GDM1 (cell line): ENCODE results near the gene NF2.

ENCODE experiments used
- DNase-seq: peaks from one replicate; lab custom pipeline; 2025; lab: John Stamatoyannopoulos, UW

The NF2 gene

GRCh38 chr22:29668673-29669072 lies 65.2 kb downstream of the NF2 start:
- DNase-seq, result no peak

- no peak for DNase-seq
Observed at GRCh38 chr22:29670626-29671025, 67.2 kb downstream of the NF2 start.

GRCh38 chr22:29673361-29674066 lies 70.1 kb downstream of the NF2 start:
- DNase-seq, result no peak

GRCh38 chr22:29674121-29674520 lies 70.7 kb downstream of the NF2 start:
- DNase-seq, result no peak

DNA sequence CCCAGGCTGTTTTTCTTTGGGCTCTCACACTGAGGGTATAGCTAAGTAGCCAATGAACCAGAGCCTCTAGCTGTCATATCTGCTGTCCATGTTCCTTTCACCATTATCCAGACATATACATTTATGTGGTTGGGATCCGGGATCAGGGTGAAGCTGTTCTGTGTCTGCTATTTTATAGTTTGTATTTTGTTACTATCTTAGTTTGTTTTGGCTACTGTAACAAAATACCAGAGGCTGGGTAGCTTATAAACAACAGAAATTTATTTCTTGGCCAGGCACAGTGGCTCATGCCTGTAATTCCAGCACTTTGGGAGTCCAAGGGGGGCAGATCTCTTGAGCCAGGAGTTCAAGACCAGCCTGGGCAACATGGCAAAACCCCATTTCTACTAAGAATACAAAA lies 75.9 kb downstream of the NF2 start:
- DNase-seq, result no peak

DNA sequence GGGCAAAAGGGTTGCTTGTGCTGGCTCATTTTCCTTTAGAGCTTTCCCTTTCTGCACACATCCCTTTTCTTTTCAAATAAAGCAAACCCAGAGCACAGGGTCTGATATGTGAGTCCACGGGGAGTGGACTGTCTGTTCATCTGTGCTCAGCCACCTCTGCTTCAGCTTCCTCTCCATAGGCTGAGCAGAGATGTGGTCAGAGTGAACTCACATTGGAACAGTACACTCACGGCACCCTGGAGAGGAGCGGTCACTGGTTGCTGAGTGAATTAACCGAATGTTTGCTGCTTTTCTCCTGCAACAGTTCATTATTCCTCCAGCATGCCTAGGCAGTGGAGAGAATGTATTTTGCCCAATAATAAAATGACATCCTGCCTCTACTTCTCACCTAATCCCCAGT lies 80.1 kb downstream of the NF2 start:
- no peak for DNase-seq

GRCh38 chr22:29684244-29684643 lies 80.8 kb downstream of the NF2 start:
- no peak for DNase-seq

GRCh38 chr22:29689206-29689879 lies 85.9 kb downstream of the NF2 start:
- DNase-seq, result no peak

GRCh38 chr22:29689880-29690213 lies 86.4 kb downstream of the NF2 start:
- DNase-seq, result no peak

DNA sequence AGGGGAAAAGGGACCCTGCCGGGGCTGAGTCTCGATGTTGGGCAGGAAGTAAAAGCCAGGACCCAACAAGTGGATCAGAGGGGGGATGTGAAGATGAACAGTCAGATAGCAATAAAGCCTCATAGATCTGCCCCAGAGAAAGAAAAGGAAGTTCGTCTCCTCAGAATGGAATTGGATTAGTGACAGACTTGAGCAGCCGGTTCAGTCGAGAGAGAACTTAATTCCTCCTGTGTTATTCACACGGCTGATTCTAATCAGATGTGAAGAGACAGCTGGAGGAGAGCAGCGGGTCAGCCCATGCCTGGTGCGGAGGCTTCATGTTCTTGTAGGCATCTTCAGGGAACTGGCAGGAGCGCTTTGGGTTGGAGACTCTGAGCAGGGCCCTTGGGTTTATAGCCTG lies 87.0 kb downstream of the NF2 start:
- no peak for DNase-seq

GRCh38 chr22:29691636-29692326 lies 88.3 kb downstream of the NF2 start:
- no peak for DNase-seq

GRCh38 chr22:29692327-29692640 lies 88.9 kb downstream of the NF2 start:
- DNase-seq, result no peak

GRCh38 chr22:29693161-29693560 lies 89.7 kb downstream of the NF2 start:
- DNase-seq, result no peak

DNA sequence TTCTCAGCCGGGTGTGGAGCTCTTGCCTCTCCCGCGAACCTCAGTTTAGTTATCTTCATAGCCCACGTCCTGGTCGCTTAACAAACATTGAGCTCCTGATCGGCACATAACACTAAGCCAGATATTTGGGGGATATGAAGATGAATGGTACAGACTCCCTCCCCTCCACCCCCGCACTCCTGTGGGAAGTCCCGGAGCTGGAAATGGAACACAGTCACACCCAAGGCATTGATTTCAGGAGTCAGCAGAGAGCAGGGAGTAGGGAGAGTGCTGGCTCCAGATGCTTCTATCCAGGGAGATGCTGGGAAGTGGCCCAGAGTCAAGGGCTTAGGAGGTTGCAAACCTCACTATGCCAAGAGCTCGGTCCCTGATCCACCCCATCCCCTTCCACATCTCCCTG lies 90.2 kb downstream of the NF2 start:
- no peak for DNase-seq

GRCh38 chr22:29695129-29695926 lies 91.9 kb downstream of the NF2 start:
- no peak for DNase-seq

DNA sequence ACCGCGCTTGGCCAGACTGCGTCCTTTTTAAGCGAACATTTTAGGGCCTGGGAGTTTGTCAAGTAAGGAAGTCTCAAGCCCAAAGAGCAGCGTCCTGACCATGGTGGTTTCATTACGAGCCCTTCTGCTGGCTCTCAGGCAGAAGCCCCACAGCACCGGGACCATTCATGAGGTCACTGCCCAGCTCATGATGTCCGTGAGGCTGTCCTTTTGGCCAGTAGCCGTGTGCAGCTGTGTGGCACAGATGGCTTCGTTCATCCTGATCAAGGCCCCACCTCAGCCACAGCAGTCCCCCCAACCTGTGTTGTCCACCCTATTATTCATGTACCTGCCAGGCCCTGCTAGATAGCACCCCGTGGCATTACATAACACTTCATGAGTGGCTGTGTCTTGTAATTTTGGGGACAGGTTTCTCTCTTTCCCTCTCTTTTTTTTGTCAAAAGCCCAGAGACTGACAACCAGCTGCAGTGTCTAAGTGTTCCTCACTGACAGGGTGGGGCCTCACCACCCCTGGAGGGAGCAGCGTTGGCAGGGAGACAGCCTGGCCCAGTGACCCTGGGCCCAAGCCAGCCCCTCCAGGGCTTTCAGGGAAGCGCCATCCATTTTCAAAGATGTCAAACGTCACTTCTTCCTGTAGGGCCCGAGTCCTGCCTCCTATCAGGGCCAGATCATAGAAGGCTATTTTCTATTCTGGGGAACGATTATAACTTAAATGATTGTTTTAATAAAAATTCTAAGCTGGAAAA lies 94.6 kb downstream of the NF2 start:
- no peak for DNase-seq

DNA sequence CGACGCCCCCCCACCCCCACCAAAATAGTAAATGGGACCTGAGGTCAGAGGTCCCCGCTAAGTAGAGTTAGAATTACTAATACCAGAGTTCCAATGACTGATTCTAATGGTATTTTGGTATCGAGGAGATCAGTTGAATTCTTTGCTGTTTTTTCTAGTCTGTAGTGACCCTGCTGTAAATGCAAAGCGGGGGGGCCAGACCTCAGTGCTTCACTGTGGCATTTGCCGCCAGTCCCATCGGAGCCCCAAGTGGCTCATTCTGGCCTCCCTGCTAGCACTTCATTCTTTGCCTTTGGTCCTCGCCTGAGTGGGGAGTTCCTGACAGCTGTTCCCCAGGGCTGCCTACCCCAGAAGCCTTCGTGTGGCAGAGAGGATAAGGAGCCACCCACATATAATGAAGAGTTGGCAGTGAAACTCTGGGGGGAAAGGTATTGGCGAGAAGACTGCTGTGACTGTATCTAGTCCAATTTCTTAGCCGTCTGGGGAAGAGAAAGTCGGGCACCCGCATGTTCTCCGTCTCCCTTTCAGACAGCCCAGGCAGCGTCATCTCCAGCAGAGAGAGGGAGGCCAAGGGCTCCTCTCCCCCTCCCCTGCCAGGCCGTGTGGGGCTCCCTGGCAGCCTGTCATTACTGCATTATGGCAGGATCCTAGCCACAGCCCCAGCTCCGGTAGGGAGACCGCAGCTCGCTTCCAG lies 96.9 kb downstream of the NF2 start:
- no peak for DNase-seq

DNA sequence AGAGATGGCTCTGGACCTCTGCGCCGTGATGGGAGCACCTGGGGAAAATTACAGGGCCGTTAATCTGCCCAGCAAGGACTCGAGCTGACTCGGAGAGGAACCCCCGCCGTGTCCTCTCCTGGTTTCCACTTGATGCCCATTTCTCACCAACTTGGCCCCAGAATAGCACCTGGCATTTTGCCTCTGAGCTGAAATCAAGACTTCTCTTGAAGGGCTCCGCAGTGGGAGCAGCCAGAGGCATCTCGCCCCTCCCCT lies 97.4 kb downstream of the NF2 start:
- DNase-seq, result no peak

DNA sequence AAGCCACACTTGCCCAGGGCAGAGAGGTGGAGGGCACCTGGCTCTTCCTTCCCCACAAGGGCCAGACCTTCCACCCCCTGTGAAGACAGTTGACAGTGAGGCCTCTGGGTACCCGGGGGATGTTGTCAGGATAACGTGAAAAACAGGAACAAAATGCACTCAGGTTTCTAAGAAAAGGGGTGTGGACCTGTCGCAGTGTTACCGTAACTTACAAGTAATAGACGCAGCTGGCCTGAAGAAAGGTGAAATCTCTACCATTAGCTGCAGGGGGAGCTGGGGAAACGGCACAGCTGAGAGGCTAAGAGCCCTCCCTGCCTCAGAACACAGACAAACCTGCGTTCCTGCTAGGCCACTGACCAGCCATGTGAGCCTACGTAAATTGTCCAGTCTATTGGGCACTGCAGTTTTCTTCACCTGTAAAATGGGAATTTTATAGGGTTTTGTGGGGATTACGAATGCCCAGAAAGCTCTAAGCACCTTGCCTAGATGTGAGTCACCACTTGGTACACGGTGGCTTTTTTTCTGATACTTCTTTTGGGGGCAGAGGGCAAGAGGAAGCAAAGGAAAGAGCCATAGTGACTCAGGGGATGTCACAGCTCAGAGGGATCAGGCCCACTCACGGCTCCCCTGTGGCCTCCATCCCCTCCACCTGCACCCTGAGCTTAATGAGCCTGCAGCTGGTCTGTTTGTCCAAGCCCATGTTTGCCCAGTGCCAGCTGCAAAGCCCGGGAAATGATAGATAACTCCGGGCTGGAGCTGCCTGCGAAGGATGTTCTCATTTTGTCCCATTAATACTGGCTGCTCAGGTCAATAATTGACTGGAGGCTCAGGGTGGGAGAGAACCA lies 97.9 kb downstream of the NF2 start:
- DNase-seq, result no peak

- DNase-seq, result no peak
Observed at GRCh38 chr22:29702000-29702930, 98.8 kb downstream of the NF2 start.
